Stomach (tissue), 9 donors: ENCODE results near the gene SLC38A5. TPM values are rescaled to one million over a fixed set of nuclear protein-coding genes. Genes with fewer than 3 reads are reported as not detected.

Experiments used
- DNase-seq, 2 donors: peaks; one replicate each; pipeline versions ENCODE4 v3.0.0 to v3.0.0-alpha.2; 2013 to 2019
- H3K27ac ChIP-seq, 5 donors: fragments of 200-600 bp in 4 of 5; sonication (generic) in 4 of 5; one replicate each; pipeline ENCODE4 v1.5.1; 2013 to 2019; ENCODE audit warnings: mild to moderate bottlenecking in 1 of 5, moderate library complexity in 1 of 5
- H3K27me3 ChIP-seq, 3 donors: fragments of 200-600 bp; sonication (generic); one replicate each; pipeline ENCODE4 v1.5.1; 2017 to 2019; ENCODE audit warnings: mixed run types in 1 of 3
- H3K36me3 ChIP-seq, 4 donors: fragments of 200-600 bp; sonication (generic); 1 replicate in 3 of 4; 2 replicates in 1 of 4; pipeline ENCODE4 v1.5.1; 2016 to 2019
- H3K4me1 ChIP-seq, 4 donors: fragments of 200-600 bp; sonication (generic); one replicate each; pipeline ENCODE4 v1.5.1; 2016 to 2019
- H3K4me3 ChIP-seq, 4 donors: fragments of 200-600 bp; sonication (generic) in 3 of 4; one replicate each; pipeline ENCODE4 v1.5.1; 2016 to 2019; ENCODE audit warnings: mild to moderate bottlenecking in 1 of 4
- H3K9me3 ChIP-seq, 4 donors: fragments of 200-600 bp; sonication (generic); one replicate each; pipeline ENCODE4 v1.5.1; 2016 to 2019
- CTCF ChIP-seq, 7 experiments: fragments of 450-650 bp in 4 of 7; fragments of 200-600 bp in 3 of 7; sonication (generic) in 3 of 7; IDR thresholded peaks; one replicate each; pipeline ENCODE4 v1.5.1; 2016 to 2019; ENCODE audit warnings: antibody characterized with exemption in 7 of 7, control low read depth in 2 of 7, mild to moderate bottlenecking in 1 of 7
- EP300 ChIP-seq: sonication (generic); formaldehyde crosslinking; IDR thresholded peaks from one replicate; pipeline ENCODE4 v1.6.1; 2017; ENCODE audit warnings: antibody characterized with exemption
- POLR2A ChIP-seq, 4 donors: fragments of 450-650 bp; IDR thresholded peaks; one replicate each; pipeline ENCODE4 v1.6.1; 2016; ENCODE audit warnings: antibody characterized with exemption in 4 of 4, control low read depth in 2 of 4, mild to moderate bottlenecking in 1 of 4, moderate library complexity in 1 of 4
- POLR2AphosphoS5 ChIP-seq, 3 donors: sonication (generic); formaldehyde crosslinking; IDR thresholded peaks; one replicate each; pipeline ENCODE4 v1.6.1; 2016; ENCODE audit warnings: antibody characterized with exemption in 3 of 3
- WGBS, 5 donors: extraction: QIAGEN DNeasy Blood & Tissue Kit in 3 of 5; methylation state at CpG; one replicate each; pipeline versions ENCODE4 v1.1.5 to v1.1.7; 2013 to 2018; 5-methylcytosine and 5-hydroxymethylcytosine counted together
- intact Hi-C: fragments of 100-400 bp; cut with DNase I; formaldehyde crosslinking; loops from one replicate; pipeline ENCODE4 v1.15.1; 2023; ENCODE audit warnings: low total_unique reads
- polyA plus RNA-seq, 3 donors: library from polyadenylated mRNA; stranded (reverse); fragments of 200-250 nt; gene quantifications; one replicate each; pipeline ENCODE4 v1.2.3, GENCODE V29; 2013
- total RNA-seq, 5 donors: library from RNA; depleted of rRNA; stranded (reverse); fragments of >200 nt; gene quantifications; one replicate each; pipeline versions ENCODE4 v1.1.0 to v1.2.3, GENCODE V29; 2014 to 2016
- donor health status: healthy with polysubstance abuse.
- donor health status: Bipolar disorder and iron deficiency.
- donor health status: healthy.

Gene SLC38A5
- total and polyA plus RNA-seq, 8 donors, result 4.1 to 45.8 (median 19.1) TPM

GRCh38 chrX:48492293-48492910 is 22.3 kb upstream of the SLC38A5 start:
- Histone ChIP-seq H3K4me3 (no peak overlapping the region), H3K4me1 (no peaks in the 10 kb centered on the region), H3K9me3 (peaks cover 0 to 18% (median 3%) of the 10 kb centered on the region in 4 donors), H3K27me3 (no peaks in the 10 kb centered on the region), H3K36me3 (no peaks in the 10 kb centered on the region), H3K27ac (no peak overlapping the region)
- WGBS, 5 donors, result 48 to 81% (median 76%) methylated on average over 3 to 7 of the region's 7 CpGs
- no peak for DNase-seq
- intact Hi-C loops, result no loop called here
- TF ChIP-seq POLR2A (IDR thresholded peaks at IDR 0.05), result no peak
- no peak for TF ChIP-seq POLR2AphosphoS5 (IDR thresholded peaks at IDR 0.05)
- TF ChIP-seq CTCF (IDR thresholded peaks at IDR 0.05), result no peak

GRCh38 chrX:48491809-48492208 is 21.7 kb upstream of the SLC38A5 start:
- WGBS, 5 donors, result 90 to 100% (median 98%) methylated on average over 2 to 9 of the region's 9 CpGs
- no peaks in the 10 kb centered on the region for H3K27me3 ChIP-seq
- H3K36me3 ChIP-seq, result peaks cover 0 to 2% (median 0%) of the 10 kb centered on the region in 4 donors
- no peak overlapping the region for H3K4me3 ChIP-seq
- H3K9me3 ChIP-seq, result peaks cover 0 to 18% (median 3%) of the 10 kb centered on the region in 4 donors
- no peak for DNase-seq
- TF ChIP-seq POLR2A (IDR thresholded peaks at IDR 0.05) (no peak), POLR2AphosphoS5 (IDR thresholded peaks at IDR 0.05) (no peak), CTCF (IDR thresholded peaks at IDR 0.05) (no peak), EP300 (no peak)
- H3K27ac ChIP-seq, result no peak overlapping the region
- no peaks in the 10 kb centered on the region for H3K4me1 ChIP-seq
- intact Hi-C loops, result no loop called here

- no peak overlapping the region for H3K4me3 ChIP-seq
- 71 to 86% (median 80%) methylated on average over 5 to 8 of the region's 8 CpGs for WGBS, 5 donors
- no peak for DNase-seq
- H3K27ac ChIP-seq, result no peak overlapping the region
- peaks cover 0 to 18% (median 3%) of the 10 kb centered on the region in 4 donors for H3K9me3 ChIP-seq
- H3K36me3 ChIP-seq, result peaks cover 0 to 8% (median 0%) of the 10 kb centered on the region in 4 donors
- no peak for TF ChIP-seq EP300
- TF ChIP-seq POLR2AphosphoS5 (IDR thresholded peaks at IDR 0.05), result no peak
- TF ChIP-seq CTCF (IDR thresholded peaks at IDR 0.05), result no peak
- no peak for TF ChIP-seq POLR2A (IDR thresholded peaks at IDR 0.05)
- intact Hi-C loops, result no loop called here
- H3K4me1 ChIP-seq, result no peaks in the 10 kb centered on the region
- H3K27me3 ChIP-seq, result no peaks in the 10 kb centered on the region
Measured at GRCh38 chrX:48490661-48491060, 20.6 kb upstream of the SLC38A5 start.

GRCh38 chrX:48489892-48490291 is 19.8 kb upstream of the SLC38A5 start:
- DNase-seq, result no peak
- Histone ChIP-seq H3K36me3 (peaks cover 0 to 16% (median under 1%) of the 10 kb centered on the region in 4 donors), H3K9me3 (peaks cover 0 to 13% (median 3%) of the 10 kb centered on the region in 4 donors), H3K4me1 (no peaks in the 10 kb centered on the region), H3K27ac (no peak overlapping the region), H3K27me3 (no peaks in the 10 kb centered on the region), H3K4me3 (no peak overlapping the region)
- intact Hi-C loops, result no loop called here
- WGBS, 5 donors, result 62 to 81% (median 75%) methylated on average over 2 of the region's 2 CpGs
- TF ChIP-seq POLR2AphosphoS5 (IDR thresholded peaks at IDR 0.05), result no peak
- no peak for TF ChIP-seq EP300
- TF ChIP-seq POLR2A (IDR thresholded peaks at IDR 0.05), result no peak
- TF ChIP-seq CTCF (IDR thresholded peaks at IDR 0.05), result no peak
